Measurements from ENCODE around the gene FHIP2A. TPM values are rescaled to one million over a fixed set of nuclear protein-coding genes. Genes with fewer than 3 reads are reported as not detected.
"Not testable (repeated sequence)": the region's sequence is repeated elsewhere in the genome, so short reads cannot be mapped to it uniquely, and the experiment has no call there.

Gene FHIP2A
- total RNA-seq, 2 donors from 2014 or later, result 34.1 to 38.1 TPM

DNA sequence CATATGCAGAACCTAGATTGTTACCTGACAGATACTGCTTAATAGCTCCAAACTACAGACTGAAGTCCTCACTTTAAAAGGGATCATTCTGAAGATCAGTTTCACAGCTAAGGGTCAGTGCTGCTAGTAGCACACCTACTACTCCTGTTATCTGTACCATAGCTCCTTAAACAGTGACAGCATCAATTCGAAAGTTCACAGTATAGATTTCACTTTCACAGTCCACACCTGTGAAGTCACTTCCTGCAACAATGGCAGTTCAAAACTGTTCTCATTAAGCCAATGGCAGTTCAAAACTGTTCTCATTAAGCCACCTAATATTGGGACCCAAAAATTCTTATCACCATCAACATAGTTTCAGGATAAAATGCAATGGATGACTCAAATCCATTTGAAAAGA is 10.7 kb upstream of the FHIP2A start:
- intact Hi-C loops (cut with DNase I), result no loop called here
- DNase-seq (ENCODE audit: low spot score), result no peak

DNA sequence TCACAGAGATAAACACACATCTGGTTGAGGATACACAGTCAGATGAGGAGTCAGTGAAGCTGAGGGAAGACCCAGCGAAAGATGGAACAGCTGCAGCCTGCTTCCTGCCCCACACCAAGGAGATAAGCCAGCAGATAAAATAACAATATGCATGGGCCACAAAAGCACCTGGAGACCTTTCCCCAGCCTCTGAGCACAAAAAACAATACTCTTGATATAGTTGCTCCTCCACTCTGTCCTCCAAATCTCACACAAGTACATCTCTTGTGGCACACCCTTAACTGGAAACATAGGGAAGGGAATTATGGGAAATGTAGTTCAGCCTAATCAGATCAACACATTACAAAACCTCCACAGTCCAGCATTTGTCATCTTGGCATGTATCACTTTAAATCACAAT is 9.7 kb upstream of the FHIP2A start:
- no peak for DNase-seq (ENCODE audit: low spot score)
- intact Hi-C loops (cut with DNase I), result no loop called here

DNA sequence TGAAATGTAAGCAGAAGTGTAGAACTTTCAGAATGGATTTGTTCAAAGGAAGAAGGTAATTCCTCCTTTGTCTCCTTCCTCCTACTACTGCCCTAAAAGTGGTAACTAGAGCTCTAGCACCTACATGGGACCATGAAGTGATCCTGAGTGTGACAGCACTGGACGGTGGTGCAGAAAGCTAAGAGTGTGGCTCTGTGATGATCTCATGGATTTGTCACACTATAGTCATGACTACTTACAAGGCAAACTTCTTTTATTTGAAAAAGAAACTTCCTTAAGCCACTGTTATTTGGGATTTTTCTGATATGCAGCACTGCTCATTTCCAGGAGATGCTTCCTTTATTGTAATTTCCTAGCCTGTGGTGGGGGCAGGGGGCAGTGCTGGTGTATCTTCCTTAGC is 5.8 kb upstream of the FHIP2A start:
- intact Hi-C loops (cut with DNase I), result no loop called here
- DNase-seq (ENCODE audit: low spot score), result no peak

DNA sequence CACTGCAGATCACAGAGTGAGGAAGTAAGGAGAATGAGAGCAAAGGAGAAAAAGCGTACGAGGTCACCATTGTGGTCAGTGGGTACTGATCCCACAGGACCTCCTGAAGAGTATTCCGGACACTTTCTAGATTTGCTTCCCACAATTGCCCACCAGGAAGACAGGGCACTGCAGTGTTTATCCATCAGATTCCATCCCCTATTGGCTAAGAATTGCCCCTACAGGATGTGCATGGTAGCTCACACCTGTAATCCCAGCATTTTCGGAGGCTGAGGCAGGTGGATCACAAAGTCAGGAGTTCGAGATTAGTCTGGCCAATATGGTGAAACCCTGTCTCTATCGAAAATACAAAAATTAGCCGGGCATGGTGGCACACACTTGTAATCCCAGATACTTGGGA is 5.3 kb upstream of the FHIP2A start:
- DNase-seq (ENCODE audit: low spot score), result no peak

DNA sequence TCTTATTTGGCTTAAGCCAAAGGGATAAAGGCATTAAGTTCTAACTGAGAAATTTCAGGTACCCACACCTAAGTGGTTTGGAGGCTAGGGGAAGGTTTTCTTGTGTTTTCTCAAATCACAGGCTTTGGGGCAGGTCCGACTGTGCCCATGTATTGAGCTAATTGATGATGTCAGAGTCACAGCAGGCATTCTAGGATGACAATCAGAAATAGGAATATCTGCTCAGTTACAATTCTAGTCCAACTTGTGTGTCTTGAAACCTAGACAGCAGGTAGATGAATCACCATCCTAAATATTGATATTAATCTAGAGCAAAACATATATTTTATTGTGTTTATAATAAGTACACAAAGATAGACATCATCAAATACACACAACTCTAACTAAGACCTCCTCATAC is 2.3 kb upstream of the FHIP2A start:
- no peak for DNase-seq (ENCODE audit: low spot score)
- intact Hi-C loops (cut with DNase I), result no loop called here

More for the DNA sequence above, 5.3 kb upstream of the FHIP2A start:
- intact Hi-C loops (cut with DNase I), result no loop called here

DNA sequence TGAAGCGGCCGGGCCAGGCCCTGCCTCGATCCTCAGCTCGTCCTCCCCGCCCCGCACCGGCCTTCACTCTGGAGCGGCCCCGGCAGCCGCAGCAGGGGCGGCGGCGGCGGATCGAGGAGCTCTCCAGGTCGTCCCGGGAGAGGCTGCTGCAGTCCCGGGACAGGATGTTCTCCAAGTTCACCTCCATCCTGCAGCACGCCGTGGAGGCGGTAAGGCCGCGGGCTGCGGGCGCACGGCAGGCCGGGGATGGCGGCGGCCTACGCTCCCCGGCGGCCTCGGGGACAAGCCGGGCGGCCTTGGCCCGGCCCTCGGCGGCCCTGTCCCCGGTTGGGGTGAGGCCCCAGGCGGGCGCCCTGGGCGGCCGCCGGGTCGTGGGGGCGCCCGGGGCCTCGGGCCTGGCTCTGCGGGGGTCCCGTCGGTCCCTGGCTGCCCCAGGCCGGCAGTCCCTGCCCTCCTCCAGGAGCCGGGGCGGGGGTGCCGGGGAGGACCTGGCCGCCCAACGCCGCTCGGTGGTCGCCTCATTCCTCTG is 399 bp downstream of the FHIP2A start:
- DNase-seq (ENCODE audit: low spot score), result no peak
- intact Hi-C loops (cut with DNase I), result no loop called here

DNA sequence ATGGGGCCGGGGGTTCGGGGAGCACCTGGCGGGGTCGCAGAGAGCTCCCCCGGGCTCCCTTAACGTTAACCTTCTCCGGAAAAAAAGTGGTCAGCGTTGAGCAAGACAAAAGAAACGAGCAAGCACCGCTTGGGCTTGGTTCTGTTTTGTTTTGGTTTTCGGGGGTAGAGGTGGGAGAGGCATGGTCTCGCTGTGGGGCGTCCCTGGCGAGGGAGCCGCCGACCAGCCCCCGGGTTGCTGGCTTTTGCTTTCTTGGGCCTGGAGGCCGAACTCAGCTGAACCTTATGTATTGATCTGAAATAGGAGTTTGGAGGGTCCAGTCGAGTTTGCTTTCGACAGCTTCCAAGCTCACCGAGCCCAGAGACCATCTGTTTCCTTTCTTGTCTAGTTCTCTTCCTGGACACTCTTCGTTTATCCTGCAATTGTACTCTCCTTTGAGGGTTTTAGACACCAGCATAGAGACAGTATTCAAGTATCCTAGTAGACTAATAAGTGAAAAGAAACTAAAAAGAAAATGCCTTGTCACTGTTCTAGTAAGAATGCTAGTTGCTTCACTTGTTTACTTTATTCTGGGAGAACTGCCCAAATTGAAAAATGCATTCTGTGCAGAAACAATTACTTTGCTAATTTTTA is 980 bp downstream of the FHIP2A start:
- DNase-seq (ENCODE audit: low spot score), result no peak
- intact Hi-C loops (cut with DNase I), result no loop called here

DNA sequence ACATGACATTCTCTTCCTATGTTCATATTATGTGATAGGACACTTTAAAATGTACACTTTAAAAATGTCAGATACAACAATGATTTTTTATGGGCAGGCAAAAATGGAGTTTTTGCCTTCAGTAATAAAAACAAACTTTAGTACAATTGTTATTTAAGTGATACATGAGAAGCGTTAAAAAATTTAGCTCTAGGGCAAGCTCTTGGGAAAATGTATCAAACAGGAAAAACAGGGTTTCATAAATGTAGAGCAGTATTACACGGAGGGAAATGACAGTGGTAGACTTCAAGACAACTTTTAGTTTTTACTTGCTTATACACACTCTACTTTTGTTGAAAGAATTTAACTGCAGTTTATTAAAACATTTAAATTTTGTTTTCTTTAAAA is 1.5 kb downstream of the FHIP2A start:
- intact Hi-C loops (cut with DNase I), result no loop called here
- no peak for DNase-seq (ENCODE audit: low spot score)

DNA sequence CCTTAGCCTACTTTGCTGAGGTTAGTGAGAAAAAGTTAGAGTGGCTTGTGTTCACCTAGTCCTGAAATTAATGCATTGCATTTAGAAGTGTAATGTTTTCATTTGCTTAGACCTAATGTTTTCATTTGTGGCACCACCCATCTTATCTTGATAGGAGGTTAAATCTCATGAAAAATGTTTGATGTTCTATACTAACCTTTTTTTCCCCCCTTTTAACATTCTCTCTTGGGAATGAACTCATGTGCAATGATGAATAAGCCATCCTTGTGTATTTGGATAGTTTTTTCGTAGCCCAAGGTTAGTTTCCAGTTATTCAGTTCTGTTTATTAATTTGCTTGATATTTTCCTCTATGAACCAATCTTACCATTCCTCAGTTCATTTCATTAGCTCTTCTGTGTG is 2.8 kb downstream of the FHIP2A start:
- DNase-seq (ENCODE audit: low spot score), result no peak
- intact Hi-C loops (cut with DNase I), result no loop called here

DNA sequence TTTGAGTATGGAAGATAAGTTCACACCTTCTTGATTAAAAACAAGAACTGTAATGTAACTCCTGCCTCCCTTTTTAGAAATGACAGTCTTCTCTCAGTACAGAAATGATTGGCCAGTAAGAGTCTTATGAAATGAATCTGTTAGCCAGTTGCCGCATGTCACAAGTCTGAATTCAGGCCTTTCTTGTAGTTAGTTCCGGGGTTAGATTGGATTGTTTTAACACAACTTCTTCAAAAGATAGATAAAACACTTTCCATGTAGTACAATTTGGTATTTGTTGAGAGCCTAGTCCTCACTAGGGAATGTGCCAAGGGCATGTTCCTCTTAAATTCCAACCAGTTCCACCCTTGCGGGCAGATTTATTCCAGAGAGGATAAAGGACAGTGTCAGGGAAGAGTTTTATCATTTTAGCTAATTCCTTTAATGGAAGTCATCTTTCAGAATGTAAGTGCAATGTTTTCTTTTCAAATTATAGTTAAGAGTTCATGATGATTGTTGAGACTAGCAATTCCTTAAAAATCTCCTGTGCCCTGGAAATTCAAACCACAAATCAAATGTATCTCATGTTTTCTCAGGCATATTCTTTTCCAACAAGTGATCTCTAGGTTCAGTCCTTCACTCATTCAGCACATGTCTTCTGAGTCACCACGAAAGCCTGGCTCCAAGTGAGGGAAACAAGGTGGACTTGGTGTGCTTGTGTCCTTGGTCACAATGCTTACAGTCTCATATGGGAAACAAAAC is 4.1 kb downstream of the FHIP2A start:
- intact Hi-C loops (cut with DNase I), result no loop called here
- DNase-seq (ENCODE audit: low spot score), result no peak

DNA sequence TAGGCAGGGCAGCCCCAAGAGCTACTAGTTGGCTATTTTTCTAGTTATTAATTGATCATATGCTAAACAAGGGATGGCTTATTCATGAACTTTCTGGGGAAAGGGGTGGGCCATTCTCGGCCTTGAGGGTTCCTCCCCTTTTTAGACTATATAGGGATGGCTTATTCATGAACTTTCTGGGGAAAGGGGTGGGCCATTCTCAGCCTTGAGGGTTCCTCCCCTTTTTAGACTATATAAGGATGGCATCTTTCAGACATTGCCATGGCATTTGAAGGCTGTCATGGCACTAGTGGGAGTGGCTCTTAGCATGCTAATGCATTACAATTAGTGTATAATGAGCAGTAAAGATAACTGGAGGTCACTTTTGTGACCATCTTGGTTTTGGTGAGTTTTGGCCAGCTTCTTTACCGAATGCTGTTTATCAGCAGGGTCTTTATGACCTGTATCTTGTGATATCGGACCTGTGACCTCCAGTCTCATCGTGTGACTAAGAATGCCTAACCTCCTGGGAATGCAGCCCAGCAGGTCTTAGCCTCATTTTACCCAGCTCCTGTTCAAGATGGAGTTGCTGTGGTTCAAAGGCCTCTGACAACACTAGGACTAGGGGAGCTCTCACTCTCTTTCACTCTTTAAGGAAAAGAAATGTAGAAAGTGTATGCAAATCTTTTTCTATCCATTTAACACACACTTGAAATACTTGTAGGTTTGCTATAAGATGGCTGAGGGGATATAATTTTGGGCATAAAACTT is 7.8 kb downstream of the FHIP2A start:
- DNase-seq (ENCODE audit: low spot score), result no peak
- intact Hi-C loops (cut with DNase I), result no loop called here

DNA sequence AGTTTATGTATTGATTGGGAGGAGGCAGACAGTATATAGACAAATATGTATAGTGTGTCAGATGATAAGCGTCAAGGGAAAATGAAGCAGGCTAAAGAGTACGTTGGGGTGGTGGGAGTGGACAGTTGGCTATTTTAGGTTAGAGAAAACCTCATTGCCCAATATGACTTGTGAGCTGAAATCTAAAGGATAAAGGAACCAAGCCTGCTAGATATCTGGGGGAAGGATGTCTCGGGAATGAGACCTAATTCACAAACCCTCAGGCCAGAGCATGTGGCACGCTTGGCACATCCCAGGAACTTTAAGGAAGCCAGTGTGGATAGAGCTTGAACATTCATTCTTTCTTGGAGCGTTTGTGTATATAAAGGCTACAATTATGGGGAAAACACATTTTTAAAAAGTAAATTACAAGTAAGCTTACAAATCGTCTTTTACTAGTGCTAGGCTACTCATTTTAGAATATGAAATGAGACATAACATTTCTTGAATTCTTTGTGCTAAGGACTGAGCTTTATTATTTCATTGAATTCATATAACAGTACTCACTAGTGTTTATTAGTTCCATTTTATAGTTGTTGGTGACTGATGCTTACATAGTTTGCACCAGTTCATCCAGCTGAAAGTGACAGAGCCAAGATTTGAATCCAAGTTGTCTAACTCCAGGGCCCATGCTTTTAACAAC is 9.7 kb downstream of the FHIP2A start:
- intact Hi-C loops (cut with DNase I), result no loop called here

DNA sequence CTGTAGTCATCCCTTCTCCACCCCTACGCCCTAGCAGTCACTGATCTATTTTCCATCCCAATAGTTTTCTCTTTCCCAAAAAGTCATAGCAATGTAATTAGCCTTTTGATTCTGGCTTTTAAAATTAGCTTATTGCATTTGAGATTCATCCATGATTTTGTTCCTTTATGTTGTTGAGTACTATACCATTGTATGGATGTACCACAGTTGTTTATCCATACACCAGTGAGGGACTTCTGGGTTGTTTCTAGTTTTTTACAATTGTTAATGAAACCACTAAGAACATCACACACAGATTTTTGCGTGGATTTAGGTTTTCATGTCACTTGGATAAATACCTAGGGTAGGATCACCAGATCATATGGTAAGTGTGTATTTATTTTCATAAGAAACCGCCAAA is 16.1 kb downstream of the FHIP2A start:
- intact Hi-C loops (cut with DNase I), result no loop called here

More for the DNA sequence above, 9.7 kb downstream of the FHIP2A start:
- DNase-seq (ENCODE audit: low spot score), result no peak

DNA sequence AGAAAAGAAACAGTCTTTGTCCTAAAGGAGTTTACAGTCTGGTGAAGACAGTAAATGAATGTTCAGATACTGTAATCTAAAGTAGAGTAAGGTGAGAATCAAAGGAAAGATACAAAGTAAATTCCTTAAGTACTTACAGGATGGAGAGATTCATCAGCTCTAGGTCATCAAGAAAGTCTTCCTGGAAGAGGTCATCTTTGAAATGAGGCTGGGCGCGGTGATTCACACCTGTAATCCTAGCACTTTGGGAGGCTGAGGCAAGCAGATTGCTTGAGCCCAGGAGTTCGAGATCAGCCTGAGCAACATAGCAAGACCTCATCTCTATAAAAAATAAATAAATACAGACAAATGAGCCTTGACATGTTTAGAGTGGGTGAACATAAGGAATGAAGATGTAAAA is 18.3 kb downstream of the FHIP2A start:
- DNase-seq (ENCODE audit: low spot score), result no peak
- intact Hi-C loops (cut with DNase I), result no loop called here

More for the DNA sequence above, 16.1 kb downstream of the FHIP2A start:
- no peak for DNase-seq (ENCODE audit: low spot score)

DNA sequence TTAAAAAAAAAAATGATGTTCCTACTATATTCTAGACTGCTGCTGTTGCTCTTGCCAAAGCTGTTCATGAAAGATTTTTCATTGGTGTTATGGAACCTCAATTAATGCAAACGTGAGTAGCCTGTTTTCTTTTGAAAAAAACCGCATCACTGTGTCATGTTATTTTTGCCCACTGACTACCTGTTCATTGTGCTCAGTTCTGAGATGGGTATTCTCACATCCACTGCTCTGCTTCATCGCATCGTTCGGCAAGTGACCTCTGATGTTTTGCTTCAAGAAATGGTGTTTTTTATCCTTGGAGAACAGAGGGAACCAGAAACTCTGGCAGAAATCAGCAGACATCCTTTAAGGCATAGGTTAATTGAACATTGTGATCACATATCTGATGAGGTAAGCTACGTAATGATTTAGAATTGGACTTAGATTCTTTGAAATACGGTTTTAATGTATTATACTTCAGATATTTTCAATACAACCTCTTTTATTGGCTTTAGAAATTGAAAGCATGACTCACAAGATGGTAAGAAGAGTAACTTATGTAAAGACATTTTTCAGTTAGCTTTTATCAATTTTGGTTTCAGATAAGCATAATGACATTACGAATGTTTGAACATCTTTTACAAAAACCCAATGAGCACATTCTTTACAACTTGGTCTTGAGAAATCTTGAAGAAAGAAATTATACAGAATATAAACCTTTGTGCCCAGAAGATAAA is 24.6 kb downstream of the FHIP2A start:
- DNase-seq (ENCODE audit: low spot score), result no peak
- intact Hi-C loops (cut with DNase I), result no loop called here

DNA sequence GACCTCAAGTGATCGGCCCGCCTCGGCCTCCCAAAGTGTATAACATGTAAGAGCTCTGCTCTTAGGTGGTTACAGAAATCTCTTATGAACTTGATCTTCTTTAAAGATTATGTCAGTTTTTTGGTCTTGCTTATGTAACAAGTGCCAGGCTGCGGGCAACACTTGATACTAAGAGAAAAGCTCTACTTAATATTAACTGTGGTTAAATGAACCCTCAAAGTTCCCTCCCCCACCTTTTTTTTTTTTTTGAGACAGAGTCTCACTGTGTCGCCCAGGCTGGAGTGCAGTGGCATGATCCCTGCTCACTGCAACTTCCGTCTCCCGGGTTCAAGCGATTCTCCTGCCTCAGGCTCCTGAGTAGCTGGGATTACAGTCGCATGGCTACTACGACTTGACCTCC is 25.9 kb downstream of the FHIP2A start:
- DNase-seq (ENCODE audit: low spot score); intact Hi-C loops (cut with DNase I): not testable (repeated sequence)

DNA sequence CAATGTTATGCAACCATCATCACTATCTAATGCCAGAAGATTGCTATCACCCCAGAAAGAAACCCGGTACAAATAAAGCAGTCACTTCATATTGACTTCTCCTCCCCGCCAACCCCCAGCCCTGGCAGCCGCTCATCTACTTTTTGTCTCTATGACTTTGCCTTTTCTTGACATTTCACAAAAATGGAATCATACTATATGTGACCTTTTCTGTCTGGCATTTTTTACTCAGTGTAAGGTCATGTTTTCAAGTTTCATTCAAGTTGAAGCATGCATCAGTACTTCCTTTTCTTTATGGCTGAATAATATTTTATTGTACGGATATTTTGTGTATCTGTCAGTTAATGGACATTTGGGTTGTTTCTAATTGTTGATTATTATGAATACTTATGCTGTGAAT is 28.1 kb downstream of the FHIP2A start:
- no peak for DNase-seq (ENCODE audit: low spot score)
- intact Hi-C loops (cut with DNase I), result no loop called here

DNA sequence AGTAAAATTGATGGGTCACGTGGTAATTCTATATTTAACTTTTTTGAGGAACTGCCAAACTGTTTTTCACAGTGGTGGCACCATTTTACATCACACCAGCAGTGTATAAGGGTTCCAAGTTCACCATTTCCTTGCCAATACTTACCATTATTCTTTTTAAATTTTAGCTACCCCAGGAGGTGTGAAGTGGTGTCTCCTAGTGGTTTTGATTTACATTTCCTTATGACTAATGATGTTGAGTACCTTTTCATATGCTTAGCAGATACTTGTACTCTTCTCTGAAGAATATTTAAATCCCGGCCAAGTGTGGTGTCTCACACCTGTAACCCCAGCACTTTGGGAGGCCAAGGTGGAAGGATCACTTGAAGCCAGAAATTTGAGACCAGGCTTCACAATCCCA is 28.5 kb downstream of the FHIP2A start:
- intact Hi-C loops (cut with DNase I), result no loop called here
- DNase-seq (ENCODE audit: low spot score), result no peak

DNA sequence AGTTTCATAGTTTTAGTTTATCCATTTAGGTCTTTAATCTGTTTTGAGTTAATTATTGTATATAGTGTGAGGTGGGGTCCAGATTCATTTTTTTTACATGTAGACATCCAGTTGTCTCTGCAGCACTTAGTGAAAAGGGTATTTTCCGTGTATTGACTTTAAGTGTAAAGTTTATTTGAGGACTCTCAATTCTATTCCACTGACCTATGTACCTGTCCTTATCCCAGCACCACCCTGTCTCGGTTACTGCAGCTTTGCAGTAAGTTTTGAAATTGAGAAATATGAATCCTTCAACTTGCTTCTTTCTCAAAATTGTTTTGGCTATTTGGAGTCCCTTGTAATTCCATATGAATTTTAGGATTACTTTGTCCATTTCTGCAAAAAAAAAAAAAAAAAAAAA is 29.8 kb downstream of the FHIP2A start:
- DNase-seq (ENCODE audit: low spot score), result no peak
- intact Hi-C loops (cut with DNase I), result no loop called here
